Gastroesophageal sphincter (tissue), 4 donors: ENCODE measurements around the gene BLCAP. TPM values are rescaled to one million over a fixed set of nuclear protein-coding genes. Genes with fewer than 3 reads are reported as not detected.

ENCODE experiments used
- ATAC-seq: fragments of 150-250 bp; one replicate; pipeline ENCODE4 v1.9.1; 2016; ENCODE audit warnings: mild to moderate bottlenecking, moderate library complexity
- H3K27ac ChIP-seq, 4 donors: fragments of 200-600 bp; sonication (generic) in 3 of 4; 1 replicate in 3 of 4; 2 replicates in 1 of 4; pipeline ENCODE4 v1.5.1; 2016 to 2019
- H3K27me3 ChIP-seq: fragments of 200-600 bp; sonication (generic); one replicate; pipeline ENCODE4 v1.5.1; 2019
- H3K36me3 ChIP-seq, 2 donors: fragments of 200-600 bp; sonication (generic); one replicate each; pipeline ENCODE4 v1.5.1; 2019; ENCODE audit warnings: control low read depth in 1 of 2
- H3K4me1 ChIP-seq, 3 donors: fragments of 200-600 bp; sonication (generic); 1 replicate in 2 of 3; 2 replicates in 1 of 3; pipeline ENCODE4 v1.5.1; 2016 to 2019; ENCODE audit warnings: control low read depth in 2 of 3
- H3K4me3 ChIP-seq, 2 donors: fragments of 200-600 bp; sonication (generic); one replicate each; pipeline ENCODE4 v1.5.1; 2019; ENCODE audit warnings: mild to moderate bottlenecking in 1 of 2, moderate library complexity in 1 of 2
- H3K9me3 ChIP-seq, 3 donors: fragments of 200-600 bp; sonication (generic); one replicate each; pipeline ENCODE4 v1.5.1; 2017 to 2019; ENCODE audit warnings: control low read depth in 2 of 3
- CTCF ChIP-seq, 4 experiments: fragments of 200-600 bp in 2 of 4; fragments of 450-650 bp in 2 of 4; sonication (generic) in 1 of 4; IDR thresholded peaks; one replicate each; pipeline ENCODE4 v1.5.1; 2017 to 2019; ENCODE audit warnings: antibody characterized with exemption in 4 of 4, mild to moderate bottlenecking in 2 of 4, moderate library complexity in 2 of 4
- EP300 ChIP-seq: sonication (generic); formaldehyde crosslinking; IDR thresholded peaks from one replicate; pipeline ENCODE4 v1.6.1; 2017; ENCODE audit warnings: antibody characterized with exemption, mild to moderate bottlenecking
- POLR2A ChIP-seq, 2 donors: fragments of 450-650 bp; IDR thresholded peaks; one replicate each; pipeline ENCODE4 v1.6.1; 2017; ENCODE audit warnings: antibody characterized with exemption in 2 of 2, mild to moderate bottlenecking in 2 of 2, moderate library complexity in 1 of 2
- POLR2AphosphoS5 ChIP-seq: sonication (generic); formaldehyde crosslinking; IDR thresholded peaks from one replicate; pipeline ENCODE4 v1.6.1; 2017; ENCODE audit warnings: antibody characterized with exemption
- WGBS, 2 donors: methylation state at CpG; one replicate each; pipeline ENCODE4 v1.1.5; 2018; ENCODE audit warnings: low coverage in 1 of 2; 5-methylcytosine and 5-hydroxymethylcytosine counted together
- total RNA-seq, 4 donors: library from RNA; depleted of rRNA; stranded (reverse); fragments of >200 nt; gene quantifications; one replicate each; pipeline ENCODE4 v1.1.0, GENCODE V29; 2016

BLCAP gene
- total RNA-seq, 4 donors from 2014 or later, result 37.7 to 65.5 (median 55.6) TPM

DNA sequence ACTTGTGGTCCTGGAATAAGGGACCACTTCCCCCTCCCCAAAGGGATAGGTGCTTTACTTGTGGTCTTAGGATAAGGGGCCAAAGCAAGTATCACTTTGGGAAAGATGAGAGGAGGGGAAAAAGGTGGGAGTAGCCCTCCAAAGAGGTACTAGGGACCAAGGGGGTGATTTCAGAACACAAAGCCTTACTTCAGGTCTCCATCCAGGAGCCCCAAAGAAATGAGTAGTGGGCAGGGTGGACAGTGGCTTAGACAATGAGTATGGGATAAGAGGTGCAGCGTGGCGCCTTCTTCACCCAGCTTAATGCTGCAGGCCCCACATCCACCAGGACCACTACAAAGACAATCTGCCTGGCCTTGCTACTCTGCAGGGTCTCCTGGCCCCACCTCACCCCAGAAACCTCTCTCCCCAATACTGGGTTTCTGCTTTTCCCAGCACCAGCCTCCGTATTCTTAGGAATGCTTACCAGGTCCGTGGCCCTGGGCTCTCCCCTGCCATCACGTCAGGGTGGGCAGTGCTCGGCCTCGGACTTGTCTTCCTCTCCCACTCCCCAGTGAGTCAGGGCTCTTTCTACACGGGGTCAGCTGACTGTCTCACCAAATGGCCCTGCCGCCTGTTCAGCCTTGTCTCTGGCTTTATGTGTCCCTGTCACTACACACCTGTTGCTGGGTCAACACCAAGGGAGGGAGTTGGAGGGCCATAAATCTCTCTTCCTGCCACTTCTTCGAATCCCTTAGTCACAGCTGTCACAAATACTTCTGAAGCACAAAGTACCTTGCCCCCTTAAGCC lies 3.6 kb downstream of the BLCAP start:
- H3K4me1 ChIP-seq, result peaks cover 0 to 82% (median 44%) of the 10 kb centered on the region in 3 donors
- WGBS, 2 donors, result 60 to 82% methylated on average over 6 to 8 of the region's 10 CpGs
- ATAC-seq, result no peak
- H3K9me3 ChIP-seq, result no peaks in the 10 kb centered on the region
- H3K36me3 ChIP-seq, result peaks cover 0 to 8% of the 10 kb centered on the region in 2 donors
- H3K27me3 ChIP-seq, result no peaks in the 10 kb centered on the region
- peak overlapping the region in 3 of 4 donors; percentile 15 to 98 (median 21) for H3K27ac ChIP-seq
- TF ChIP-seq POLR2AphosphoS5 (no peak), EP300 (no peak)
- no peak overlapping the region for H3K4me3 ChIP-seq

DNA sequence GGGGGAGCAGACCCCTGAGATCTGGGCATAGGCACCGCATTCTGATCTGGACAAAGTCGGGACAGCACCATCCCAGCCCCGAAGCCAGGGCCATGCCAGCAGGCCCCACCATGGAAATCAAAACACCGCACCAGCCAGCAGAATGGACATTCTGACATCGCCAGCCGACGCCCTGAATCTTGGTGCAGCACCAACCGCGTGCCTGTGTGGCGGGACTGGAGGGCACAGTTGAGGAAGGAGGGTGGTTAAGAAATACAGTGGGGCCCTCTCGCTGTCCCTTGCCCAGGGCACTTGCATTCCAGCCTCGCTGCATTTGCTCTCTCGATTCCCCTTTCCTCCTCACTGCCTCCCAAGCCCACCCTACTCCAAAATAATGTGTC lies 4.7 kb downstream of the BLCAP start:
- Histone ChIP-seq H3K27me3 (no peaks in the 10 kb centered on the region), H3K36me3 (peaks cover 0 to 16% of the 10 kb centered on the region in 2 donors), H3K4me3 (no peak overlapping the region), H3K27ac (peak overlapping the region in 3 of 4 donors; percentile 21 to 98 (median 54)), H3K9me3 (no peaks in the 10 kb centered on the region), H3K4me1 (peaks cover 0 to 86% (median 44%) of the 10 kb centered on the region in 3 donors)
- ATAC-seq, result no peak
- TF ChIP-seq EP300, result no peak
- TF ChIP-seq CTCF (IDR thresholded peaks at IDR 0.05), result no peak
- no peak for TF ChIP-seq POLR2A (IDR thresholded peaks at IDR 0.05)
- no peak for TF ChIP-seq POLR2AphosphoS5
- 81 to 100% methylated on average over 1 to 11 of the region's 13 CpGs for WGBS, 2 donors

DNA sequence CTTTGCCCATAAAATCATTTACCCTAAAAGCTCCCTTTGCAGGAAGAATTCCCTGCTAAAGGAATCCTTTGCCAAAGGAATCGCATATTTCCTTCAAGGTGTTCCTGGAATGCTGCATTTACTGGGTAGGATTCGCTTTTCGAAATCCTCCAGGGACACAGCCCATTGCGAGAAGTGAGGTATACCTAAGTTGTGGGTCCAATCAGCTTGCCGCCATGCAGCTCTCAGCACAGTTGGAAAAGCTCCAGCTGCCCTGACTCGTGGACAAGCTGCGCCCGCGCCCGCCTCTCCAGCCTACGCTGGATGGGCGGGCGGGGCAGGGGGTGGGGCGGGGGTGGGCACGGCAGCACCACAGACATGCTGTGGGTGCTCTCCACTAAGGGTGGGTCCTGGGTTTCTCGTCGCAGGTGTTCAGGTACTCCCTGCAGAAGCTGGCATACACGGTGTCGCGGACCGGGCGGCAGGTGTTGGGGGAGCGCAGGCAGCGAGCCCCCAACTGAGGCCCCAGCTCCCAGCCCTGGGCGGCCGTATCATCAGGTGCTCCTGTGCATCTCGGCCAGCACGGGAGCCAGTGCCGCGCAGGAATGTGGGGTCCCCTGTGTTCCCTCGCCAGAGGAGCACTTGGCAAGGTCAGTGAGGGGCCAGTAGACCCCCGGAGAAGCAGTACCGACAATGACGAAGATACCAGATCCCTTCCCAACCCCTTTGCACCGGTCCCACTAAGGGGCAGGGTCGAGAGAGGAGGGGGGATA lies 5.2 kb downstream of the BLCAP start:
- H3K9me3 ChIP-seq, result no peaks in the 10 kb centered on the region
- WGBS, 2 donors, result 79 to 81% methylated on average over 4 to 8 of the region's 36 CpGs
- H3K4me1 ChIP-seq, result peaks cover 0 to 92% (median 44%) of the 10 kb centered on the region in 3 donors
- H3K27me3 ChIP-seq, result no peaks in the 10 kb centered on the region
- H3K36me3 ChIP-seq, result peaks cover 0 to 22% of the 10 kb centered on the region in 2 donors
- H3K4me3 ChIP-seq, result peak overlapping the region in 1 of 2 donors; percentile 45
- no peak for ATAC-seq
- TF ChIP-seq POLR2AphosphoS5, result no peak
- no peak for TF ChIP-seq CTCF (IDR thresholded peaks at IDR 0.05)
- TF ChIP-seq POLR2A (IDR thresholded peaks at IDR 0.05), result no peak
- no peak for TF ChIP-seq EP300
- peak overlapping the region in 3 of 4 donors; percentile 21 to 98 (median 54) for H3K27ac ChIP-seq

GRCh38 chr20:37521061-37521771 lies 6.5 kb downstream of the BLCAP start, which contains the start of gene NNAT:
Gene NNAT, plus strand, starts transcription at chr20:37521250. Its CDS starts 82 bp downstream, at chr20:37521332.
- WGBS, 2 donors, result 69 to 80% methylated on average over 3 to 12 of the region's 69 CpGs
- H3K9me3 ChIP-seq, result no peaks in the 10 kb centered on the region
- peaks cover 0 to 99% (median 44%) of the 10 kb centered on the region in 3 donors for H3K4me1 ChIP-seq
- H3K4me3 ChIP-seq, result peak within 1 kb of the TSS; percentile 16 to 45
- peaks cover 0 to 34% of the 10 kb centered on the region in 2 donors for H3K36me3 ChIP-seq
- no peak for TF ChIP-seq POLR2A (IDR thresholded peaks at IDR 0.05)
- TF ChIP-seq EP300, result no peak
- TF ChIP-seq CTCF (IDR thresholded peaks at IDR 0.05), result no peak
- no peak for TF ChIP-seq POLR2AphosphoS5
- peak within 1 kb of the TSS in 3 of 4 donors; percentile 84 to 98 (median 90) for H3K27ac ChIP-seq
- no peak for ATAC-seq
- H3K27me3 ChIP-seq, result no peaks in the 10 kb centered on the region

- Histone ChIP-seq H3K36me3 (peaks cover 0 to 41% of the 10 kb centered on the region in 2 donors), H3K27me3 (no peaks in the 10 kb centered on the region), H3K4me3 (no peak overlapping the region), H3K27ac (peak overlapping the region in 3 of 4 donors; percentile 84 to 98 (median 90)), H3K4me1 (peaks cover 0 to 99% (median 37%) of the 10 kb centered on the region in 3 donors), H3K9me3 (no peaks in the 10 kb centered on the region)
- TF ChIP-seq CTCF (IDR thresholded peaks at IDR 0.05) (no peak), POLR2A (IDR thresholded peaks at IDR 0.05) (no peak), EP300 (no peak), POLR2AphosphoS5 (no peak)
- WGBS, 2 donors, result 80 to 98% methylated on average over 1 to 10 of the region's 24 CpGs
- no peak for ATAC-seq
Measured at GRCh38 chr20:37520419-37520955, 7.2 kb downstream of the BLCAP start.
